GM21786 (cell line): ENCODE measurements around the gene RASSF4.

Experiments used
- ATAC-seq: cut with Tn5 transposase; IDR thresholded peaks from one replicate; pipeline ENCODE4 v1.9.1; 2021; ENCODE audit not compliant: unreplicated experiment

Gene RASSF4

GRCh38 chr10:44959247-44960087, at the start of gene RASSF4:
Gene RASSF4, plus strand, starts transcription at chr10:44959802. Its CDS starts 10,401 bp downstream, at chr10:44970203.
- ATAC-seq: peak; percentile 90

GRCh38 chr10:44909910-44910309, 49.7 kb upstream of the RASSF4 start:
- no peak for ATAC-seq

- no peak for ATAC-seq
These were observed 49.0 kb upstream of the RASSF4 start for GRCh38 chr10:44910602-44911001.

- no peak for ATAC-seq
These were observed 48.5 kb upstream of the RASSF4 start, which contains the start of gene TMEM72 for GRCh38 chr10:44911081-44911540. Gene TMEM72, plus strand, starts transcription at chr10:44911337. Its CDS starts 176 bp downstream, at chr10:44911513.

- ATAC-seq: no peak
These were observed 47.7 kb upstream of the RASSF4 start for GRCh38 chr10:44911951-44912350.

- no peak for ATAC-seq
These were observed 46.1 kb upstream of the RASSF4 start for GRCh38 chr10:44913350-44914081.

- ATAC-seq: no peak
These were observed 44.7 kb upstream of the RASSF4 start for GRCh38 chr10:44914891-44915290.

GRCh38 chr10:44916429-44916828, 43.2 kb upstream of the RASSF4 start:
- no peak for ATAC-seq

- no peak for ATAC-seq
These were observed 41.8 kb upstream of the RASSF4 start for GRCh38 chr10:44917848-44918247.

- ATAC-seq: no peak
These were observed 39.4 kb upstream of the RASSF4 start for GRCh38 chr10:44920252-44920651.

- no peak for ATAC-seq
These were observed 38.5 kb upstream of the RASSF4 start for GRCh38 chr10:44921061-44921460.

- no peak for ATAC-seq
These were observed 38.1 kb upstream of the RASSF4 start for GRCh38 chr10:44921506-44921905.

- ATAC-seq: no peak
These were observed 37.6 kb upstream of the RASSF4 start for GRCh38 chr10:44922021-44922420.

GRCh38 chr10:44922796-44923545, 36.6 kb upstream of the RASSF4 start:
- ATAC-seq: no peak

GRCh38 chr10:44923611-44924010, 36.0 kb upstream of the RASSF4 start:
- no peak for ATAC-seq

- ATAC-seq: no peak
These were observed 35.2 kb upstream of the RASSF4 start for GRCh38 chr10:44924261-44925040.

GRCh38 chr10:44925224-44925623, 34.4 kb upstream of the RASSF4 start:
- ATAC-seq: no peak

- ATAC-seq: no peak
These were observed 33.5 kb upstream of the RASSF4 start for GRCh38 chr10:44925811-44926750.

GRCh38 chr10:44926751-44927351, 32.8 kb upstream of the RASSF4 start:
- no peak for ATAC-seq
